ENCODE data around the gene GDI2. TPM values are rescaled to one million over a fixed set of nuclear protein-coding genes. Genes with fewer than 3 reads are reported as not detected.

Gene GDI2
- total RNA-seq, 1 experiment from 2014 or later: 321 TPM

DNA sequence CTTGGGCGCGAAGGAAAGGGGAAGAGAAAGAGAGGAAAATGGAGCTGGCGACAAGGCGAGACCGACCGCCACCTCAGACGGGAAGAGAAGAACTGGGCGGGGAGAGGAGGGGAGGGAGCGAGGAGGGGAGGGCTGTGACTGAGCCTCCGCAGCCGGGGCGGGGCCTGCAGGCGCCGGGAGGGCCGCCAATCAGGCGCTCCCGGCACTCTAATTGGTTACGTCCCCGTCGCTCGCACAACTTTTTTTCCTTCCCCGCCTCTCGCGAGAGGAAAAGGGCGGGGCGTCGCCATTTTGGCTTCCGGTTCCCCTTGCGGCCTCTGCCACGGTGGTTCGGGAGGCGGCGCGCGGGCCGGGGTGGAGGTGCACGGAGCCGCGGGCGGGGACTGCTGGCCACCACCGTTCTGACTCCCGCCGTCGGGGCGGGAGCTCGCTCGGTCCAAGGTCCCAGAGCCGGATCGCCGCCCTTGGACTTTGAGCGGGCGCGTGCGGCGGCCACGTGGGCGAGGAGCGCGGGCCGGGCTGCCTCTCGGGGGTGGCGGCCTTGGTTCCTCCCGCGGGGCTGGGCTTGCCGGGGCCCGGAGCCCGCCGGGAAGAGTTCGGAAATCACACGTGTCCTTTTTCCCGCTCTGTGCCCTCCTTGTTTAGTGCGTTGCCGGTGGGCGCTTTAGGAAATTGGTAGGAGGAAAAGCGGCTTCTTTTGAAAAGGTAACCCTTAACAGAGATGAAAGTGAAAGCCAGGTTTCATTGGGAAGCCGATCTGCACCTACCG is at the start of gene GDI2 (continued):
- TF ChIP-seq EMX1 (CRISPR knock-in tag; IDR thresholded peaks at IDR 0.05): peak; percentile 65; the same call in 1 of the 2 replicates
- TF ChIP-seq, protein P1, sequence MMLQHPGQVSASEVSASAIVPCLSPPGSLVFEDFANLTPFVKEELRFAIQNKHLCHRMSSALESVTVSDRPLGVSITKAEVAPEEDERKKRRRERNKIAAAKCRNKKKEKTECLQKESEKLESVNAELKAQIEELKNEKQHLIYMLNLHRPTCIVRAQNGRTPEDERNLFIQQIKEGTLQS (CRISPR knock-in tag; conservative IDR thresholded peaks at IDR 0.05): no peak
- no peak for TF ChIP-seq ZNF423 (CRISPR knock-in tag; IDR thresholded peaks at IDR 0.05)
- peak; percentile 82; the same call in 1 of the 2 replicates for TF ChIP-seq HMGXB4 (CRISPR knock-in tag; IDR thresholded peaks at IDR 0.05)
- TF ChIP-seq, protein P2, sequence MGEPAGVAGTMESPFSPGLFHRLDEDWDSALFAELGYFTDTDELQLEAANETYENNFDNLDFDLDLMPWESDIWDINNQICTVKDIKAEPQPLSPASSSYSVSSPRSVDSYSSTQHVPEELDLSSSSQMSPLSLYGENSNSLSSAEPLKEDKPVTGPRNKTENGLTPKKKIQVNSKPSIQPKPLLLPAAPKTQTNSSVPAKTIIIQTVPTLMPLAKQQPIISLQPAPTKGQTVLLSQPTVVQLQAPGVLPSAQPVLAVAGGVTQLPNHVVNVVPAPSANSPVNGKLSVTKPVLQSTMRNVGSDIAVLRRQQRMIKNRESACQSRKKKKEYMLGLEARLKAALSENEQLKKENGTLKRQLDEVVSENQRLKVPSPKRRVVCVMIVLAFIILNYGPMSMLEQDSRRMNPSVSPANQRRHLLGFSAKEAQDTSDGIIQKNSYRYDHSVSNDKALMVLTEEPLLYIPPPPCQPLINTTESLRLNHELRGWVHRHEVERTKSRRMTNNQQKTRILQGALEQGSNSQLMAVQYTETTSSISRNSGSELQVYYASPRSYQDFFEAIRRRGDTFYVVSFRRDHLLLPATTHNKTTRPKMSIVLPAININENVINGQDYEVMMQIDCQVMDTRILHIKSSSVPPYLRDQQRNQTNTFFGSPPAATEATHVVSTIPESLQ (CRISPR knock-in tag; IDR thresholded peaks at IDR 0.05): no peak
- TF ChIP-seq ZSCAN18 (CRISPR knock-in tag; IDR thresholded peaks at IDR 0.05): no peak
- TF ChIP-seq ZBTB21 (CRISPR knock-in tag; IDR thresholded peaks at IDR 0.05; ENCODE audit: borderline replicate concordance): 0 out of 2 replicates have a peak, but pooled peaks have one; percentile 23
- peak; percentile 63; the same call in 1 of the 2 replicates for TF ChIP-seq NFE2L1 (CRISPR knock-in tag; IDR thresholded peaks at IDR 0.05)
- TF ChIP-seq, protein P3, sequence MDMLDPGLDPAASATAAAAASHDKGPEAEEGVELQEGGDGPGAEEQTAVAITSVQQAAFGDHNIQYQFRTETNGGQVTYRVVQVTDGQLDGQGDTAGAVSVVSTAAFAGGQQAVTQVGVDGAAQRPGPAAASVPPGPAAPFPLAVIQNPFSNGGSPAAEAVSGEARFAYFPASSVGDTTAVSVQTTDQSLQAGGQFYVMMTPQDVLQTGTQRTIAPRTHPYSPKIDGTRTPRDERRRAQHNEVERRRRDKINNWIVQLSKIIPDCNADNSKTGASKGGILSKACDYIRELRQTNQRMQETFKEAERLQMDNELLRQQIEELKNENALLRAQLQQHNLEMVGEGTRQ (CRISPR knock-in tag; IDR thresholded peaks at IDR 0.05): peak; percentile 70
- TF ChIP-seq ESRRA (CRISPR knock-in tag; IDR thresholded peaks at IDR 0.05; ENCODE audit: borderline replicate concordance): peak; percentile 74; the same call in 1 of the 2 replicates
- no peak for TF ChIP-seq ZNF219 (CRISPR knock-in tag; IDR thresholded peaks at IDR 0.05; ENCODE audit: borderline replicate concordance)
- TF ChIP-seq, protein P4, sequence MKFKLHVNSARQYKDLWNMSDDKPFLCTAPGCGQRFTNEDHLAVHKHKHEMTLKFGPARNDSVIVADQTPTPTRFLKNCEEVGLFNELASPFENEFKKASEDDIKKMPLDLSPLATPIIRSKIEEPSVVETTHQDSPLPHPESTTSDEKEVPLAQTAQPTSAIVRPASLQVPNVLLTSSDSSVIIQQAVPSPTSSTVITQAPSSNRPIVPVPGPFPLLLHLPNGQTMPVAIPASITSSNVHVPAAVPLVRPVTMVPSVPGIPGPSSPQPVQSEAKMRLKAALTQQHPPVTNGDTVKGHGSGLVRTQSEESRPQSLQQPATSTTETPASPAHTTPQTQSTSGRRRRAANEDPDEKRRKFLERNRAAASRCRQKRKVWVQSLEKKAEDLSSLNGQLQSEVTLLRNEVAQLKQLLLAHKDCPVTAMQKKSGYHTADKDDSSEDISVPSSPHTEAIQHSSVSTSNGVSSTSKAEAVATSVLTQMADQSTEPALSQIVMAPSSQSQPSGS (CRISPR knock-in tag; IDR thresholded peaks at IDR 0.05; ENCODE audit: borderline replicate concordance, low read depth): 0 out of 2 replicates have a peak, but pooled peaks have one; percentile 49
- TF ChIP-seq ATF1 (CRISPR knock-in tag; IDR thresholded peaks at IDR 0.05): no peak
- no peak for TF ChIP-seq GRHL2 (CRISPR knock-in tag; IDR thresholded peaks at IDR 0.05; ENCODE audit: insufficient replicate concordance, severe bottlenecking)
- no peak for TF ChIP-seq ZNF281 (CRISPR knock-in tag; IDR thresholded peaks at IDR 0.05)
- no peak for TF ChIP-seq CREB1 (CRISPR knock-in tag; IDR thresholded peaks at IDR 0.05)
- no peak for TF ChIP-seq OVOL2 (CRISPR knock-in tag; IDR thresholded peaks at IDR 0.05; ENCODE audit: borderline replicate concordance)
- TF ChIP-seq ZNF416 (CRISPR knock-in tag; IDR thresholded peaks at IDR 0.05): 0 out of 2 replicates have a peak, but pooled peaks have one; percentile 37
- TF ChIP-seq GABPB1 (CRISPR knock-in tag; IDR thresholded peaks at IDR 0.05): peak; percentile 84
- TF ChIP-seq ZNF263 (CRISPR knock-in tag; IDR thresholded peaks at IDR 0.05; ENCODE audit: low read depth): peak; percentile 21; the same call in 1 of the 2 replicates
- TF ChIP-seq TEAD1 (CRISPR knock-in tag; IDR thresholded peaks at IDR 0.05): no peak; the same call in 1 of the 2 replicates
- TF ChIP-seq, protein P5, sequence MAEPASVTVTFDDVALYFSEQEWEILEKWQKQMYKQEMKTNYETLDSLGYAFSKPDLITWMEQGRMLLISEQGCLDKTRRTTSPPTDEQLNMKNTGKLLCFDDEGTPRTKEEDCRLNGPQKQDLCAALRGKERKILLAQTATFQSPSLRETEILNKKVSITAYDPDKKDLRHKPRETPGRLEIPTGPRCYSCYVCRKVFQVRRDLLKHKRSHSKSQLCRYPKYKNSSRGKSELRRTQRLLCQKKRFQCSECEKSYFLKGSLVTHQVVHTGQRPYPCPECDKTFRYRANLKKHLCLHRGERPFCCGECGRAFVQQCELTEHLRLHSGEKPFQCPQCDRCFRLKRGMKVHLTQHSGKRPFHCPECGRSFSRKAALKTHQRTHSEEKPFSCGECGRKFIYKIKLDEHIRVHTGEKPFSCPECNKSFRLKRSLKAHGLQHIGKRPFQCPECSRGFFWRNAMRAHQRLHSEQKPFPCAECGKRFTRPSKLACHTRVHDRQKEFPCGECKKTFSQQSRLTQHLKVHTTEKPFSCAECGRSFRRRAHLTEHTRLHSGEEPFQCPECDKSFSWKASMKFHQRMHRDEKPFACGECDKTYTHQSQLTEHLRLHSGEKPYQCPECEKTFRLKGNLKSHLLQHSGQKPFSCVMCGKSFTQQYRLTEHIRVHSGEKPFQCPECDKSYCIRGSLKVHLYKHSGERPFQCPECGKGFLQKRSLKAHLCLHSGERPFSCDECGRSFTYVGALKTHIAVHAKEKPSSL (CRISPR knock-in tag; conservative IDR thresholded peaks at IDR 0.05): no peak
